ENCODE data around the gene MACROD2. TPM values are rescaled to one million over a fixed set of nuclear protein-coding genes. Genes with fewer than 3 reads are reported as not detected.

MACROD2 gene
- total RNA-seq, 1 experiment from 2014 or later: 1.6 TPM

GRCh38 chr20:14935285-14935684 is 940.0 kb downstream of the MACROD2 start:
- H2AK5ac ChIP-seq (ENCODE audit: insufficient read length, low read length): no peak overlapping the region
- no CpG with 5 or more reads among the region's 1 CpG for WGBS (ENCODE audit: extremely low coverage, insufficient read length, low lambda C conversion rate)
- peaks cover 4% of the 10 kb centered on the region for H3K9me3 ChIP-seq (ENCODE audit: control insufficient read depth, low read depth, low read length)
- Mint-ChIP-seq H3K27me3 (ENCODE audit: low read depth) (no peaks in the 10 kb centered on the region), H3K27ac (no peak overlapping the region; a peak in 2 of 7 replicates), H3K9me3 (peaks cover 9% of the 10 kb centered on the region in 2 experiments), H3K36me3 (ENCODE audit: insufficient read depth in 1 of 3, low read depth in 3 of 3) (peaks cover 1 to 12% (median 2%) of the 10 kb centered on the region in 3 experiments; a peak in 6 of 7 replicates), H3K4me3 (no peak overlapping the region), H3K4me1 (no peaks in the 10 kb centered on the region; a peak in 1 of 4 replicates)
- no peak overlapping the region for H3T11ph ChIP-seq (ENCODE audit: low read length)
- DNase-seq: no peak
- no peak overlapping the region for H3K18ac ChIP-seq (ENCODE audit: insufficient read length, low read depth, low read length)
- no peaks in the 10 kb centered on the region for H3K79me1 ChIP-seq (ENCODE audit: insufficient read depth, low read depth, low read length, poor library complexity, severe bottlenecking)
- H4K91ac ChIP-seq (ENCODE audit: insufficient read length, low read depth, low read length): no peak overlapping the region
- H3K4me2 ChIP-seq (ENCODE audit: insufficient read depth, insufficient read length, low read length): no peak overlapping the region
- no peak overlapping the region for H3K4ac ChIP-seq (ENCODE audit: low read depth, low read length)
- no peak overlapping the region for H2BK12ac ChIP-seq (ENCODE audit: insufficient read length, low read depth, low read length)
- H3K14ac ChIP-seq (ENCODE audit: insufficient read depth, low read length): no peak overlapping the region
- no peak overlapping the region for H2BK120ac ChIP-seq (ENCODE audit: low read depth, low read length, poor library complexity, severe bottlenecking)
- no peak overlapping the region for H2BK20ac ChIP-seq (ENCODE audit: low read depth, low read length, poor library complexity, severe bottlenecking)
- H3K27me3 ChIP-seq (ENCODE audit: insufficient read depth, low read length): no peaks in the 10 kb centered on the region
- H3K27ac ChIP-seq (ENCODE audit: insufficient read length, low read depth, low read length): no peak overlapping the region
- H4K8ac ChIP-seq (replicated peaks; ENCODE audit: insufficient read length, low read depth, low read length): no peak overlapping the region
- no peaks in the 10 kb centered on the region for H3K4me1 ChIP-seq (ENCODE audit: insufficient read depth, low read length)
- TF ChIP-seq CTCF (conservative IDR thresholded peaks at IDR 0.05): no peak
- no peak overlapping the region for H3K9ac ChIP-seq (ENCODE audit: extremely low read depth, insufficient read length, low read length)
- no peak overlapping the region for H2AFZ ChIP-seq (ENCODE audit: low read length)
- H2BK5ac ChIP-seq (ENCODE audit: insufficient read length, low read length): no peak overlapping the region
- H3K23me2 ChIP-seq (ENCODE audit: insufficient read length, low read depth, low read length, poor library complexity, severe bottlenecking): no peaks in the 10 kb centered on the region
- no peak overlapping the region for H2BK15ac ChIP-seq (ENCODE audit: low read depth, low read length)
- H4K20me1 ChIP-seq (ENCODE audit: control insufficient read depth, insufficient read depth, insufficient read length): no peaks in the 10 kb centered on the region
- H3K23ac ChIP-seq (ENCODE audit: insufficient read length, low read depth, low read length): no peak overlapping the region
- no peaks in the 10 kb centered on the region for H3K79me2 ChIP-seq (ENCODE audit: insufficient read depth, low read length)
- no peak overlapping the region for H3K56ac ChIP-seq (ENCODE audit: insufficient read length, low read depth, low read length)
- H4K5ac ChIP-seq (ENCODE audit: insufficient read length, low read depth, low read length): no peak overlapping the region

Measured in H9 (cell line).